GM06990 (cell line): ENCODE data around the gene NMNAT1.
"Not testable (repeated sequence)": the region's sequence is repeated elsewhere in the genome, so short reads cannot be mapped to it uniquely, and the experiment has no call there.

Source experiments
- DNase-seq: peaks from one replicate; pipeline ENCODE4 v3.0.0-alpha.2; 2011; ENCODE audit not compliant: insufficient read length; ENCODE audit errors: extremely low read depth
- H3K27me3 ChIP-seq: replicated peaks from 2 replicates; pipeline ENCODE4 v1.6.0; 2011; ENCODE audit warnings: low read length; ENCODE audit not compliant: control insufficient read depth, insufficient read depth
- H3K36me3 ChIP-seq: 2 replicates; pipeline ENCODE4 v1.5.1; 2011; ENCODE audit warnings: low read length; ENCODE audit not compliant: control insufficient read depth, insufficient read depth
- H3K4me3 ChIP-seq: replicated peaks from 2 replicates; pipeline ENCODE4 v1.5.1; 2011; ENCODE audit warnings: low read depth, mild to moderate bottlenecking, control low read depth, low read length
- TF ChIP-seq, protein P1 (sequence below): IDR thresholded peaks from 2 replicates; pipeline ENCODE4 v1.5.1; 2011; ENCODE audit warnings: low read length, control low read depth, mild to moderate bottlenecking, inconsistent platforms; ENCODE audit not compliant: insufficient read depth, poor library complexity, severe bottlenecking

NMNAT1 gene

DNA sequence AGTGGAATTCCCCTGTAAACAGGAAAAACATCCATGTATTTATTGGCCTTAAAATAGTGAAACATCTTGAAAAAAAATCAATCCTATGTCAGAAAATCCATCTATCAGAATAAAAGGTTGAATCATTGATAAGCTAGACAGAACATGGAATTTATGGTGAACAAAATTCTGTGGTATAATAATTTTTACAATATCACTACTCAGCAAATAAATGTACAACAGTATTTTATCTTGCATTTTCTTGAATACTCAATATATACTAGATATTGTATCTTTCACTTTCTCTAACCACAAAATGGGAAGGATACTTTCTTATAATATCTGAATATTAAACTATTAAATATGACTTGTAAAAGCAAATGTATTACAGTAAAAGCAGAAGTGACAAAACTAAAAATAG, 83.8 kb downstream of the NMNAT1 start:
- no peak for DNase-seq
- Histone ChIP-seq H3K27me3 (no peaks in the 10 kb centered on the region), H3K36me3 (no peaks in the 10 kb centered on the region), H3K4me3 (no peak overlapping the region)
- TF ChIP-seq, protein P1, sequence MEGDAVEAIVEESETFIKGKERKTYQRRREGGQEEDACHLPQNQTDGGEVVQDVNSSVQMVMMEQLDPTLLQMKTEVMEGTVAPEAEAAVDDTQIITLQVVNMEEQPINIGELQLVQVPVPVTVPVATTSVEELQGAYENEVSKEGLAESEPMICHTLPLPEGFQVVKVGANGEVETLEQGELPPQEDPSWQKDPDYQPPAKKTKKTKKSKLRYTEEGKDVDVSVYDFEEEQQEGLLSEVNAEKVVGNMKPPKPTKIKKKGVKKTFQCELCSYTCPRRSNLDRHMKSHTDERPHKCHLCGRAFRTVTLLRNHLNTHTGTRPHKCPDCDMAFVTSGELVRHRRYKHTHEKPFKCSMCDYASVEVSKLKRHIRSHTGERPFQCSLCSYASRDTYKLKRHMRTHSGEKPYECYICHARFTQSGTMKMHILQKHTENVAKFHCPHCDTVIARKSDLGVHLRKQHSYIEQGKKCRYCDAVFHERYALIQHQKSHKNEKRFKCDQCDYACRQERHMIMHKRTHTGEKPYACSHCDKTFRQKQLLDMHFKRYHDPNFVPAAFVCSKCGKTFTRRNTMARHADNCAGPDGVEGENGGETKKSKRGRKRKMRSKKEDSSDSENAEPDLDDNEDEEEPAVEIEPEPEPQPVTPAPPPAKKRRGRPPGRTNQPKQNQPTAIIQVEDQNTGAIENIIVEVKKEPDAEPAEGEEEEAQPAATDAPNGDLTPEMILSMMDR: no peak

DNA sequence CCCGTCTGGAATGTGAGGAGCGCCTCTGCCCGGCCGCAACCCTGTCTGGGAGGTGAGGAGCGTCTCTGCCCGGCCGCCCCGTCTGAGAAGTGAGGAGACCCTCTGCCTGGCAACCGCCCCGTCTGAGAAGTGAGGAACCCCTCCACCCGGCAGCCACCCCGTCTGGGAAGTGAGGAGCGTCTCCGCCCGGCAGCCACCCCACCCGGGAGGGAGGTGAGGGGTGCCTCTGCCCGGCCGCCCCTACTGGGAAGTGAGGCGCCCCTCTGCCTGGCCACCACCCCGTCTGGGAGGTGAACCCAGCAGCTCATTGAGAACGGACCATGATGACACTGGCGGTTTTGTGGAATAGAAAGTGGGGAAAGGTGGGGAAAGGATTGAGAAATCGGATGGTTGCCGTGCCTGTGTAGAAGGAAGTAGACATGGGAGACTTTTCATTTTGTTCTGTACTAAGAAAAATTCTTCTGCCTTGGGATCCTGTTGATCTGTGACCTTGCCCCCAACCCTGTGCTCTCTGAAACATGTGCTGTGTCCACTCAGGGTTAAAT, 85.8 kb downstream of the NMNAT1 start:
- DNase-seq, H3K36me3 ChIP-seq, H3K27me3 ChIP-seq, H3K4me3 ChIP-seq: not testable (repeated sequence)

DNA sequence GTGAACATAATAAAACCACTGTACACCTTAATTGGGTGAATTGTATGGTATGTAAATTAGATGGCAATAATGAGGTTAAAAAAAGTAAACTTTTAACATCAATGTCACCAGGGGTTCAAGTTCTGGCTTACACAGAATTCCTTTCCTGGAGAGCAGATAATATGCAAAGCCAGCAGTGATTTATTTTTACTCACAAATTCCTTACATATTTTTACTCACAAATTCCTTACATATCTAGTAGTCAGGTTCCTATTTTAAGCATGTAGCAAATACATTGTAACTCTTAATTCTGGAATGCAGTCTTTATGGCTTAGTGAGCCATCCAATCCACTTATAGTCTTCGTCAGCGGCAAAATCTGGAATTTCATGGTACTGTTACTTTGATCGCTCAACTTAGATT, 88.2 kb downstream of the NMNAT1 start:
- no peak for DNase-seq
- H3K27me3 ChIP-seq: no peaks in the 10 kb centered on the region
- TF ChIP-seq, protein P1: no peak
- H3K36me3 ChIP-seq: no peaks in the 10 kb centered on the region
- H3K4me3 ChIP-seq: no peak overlapping the region

DNA sequence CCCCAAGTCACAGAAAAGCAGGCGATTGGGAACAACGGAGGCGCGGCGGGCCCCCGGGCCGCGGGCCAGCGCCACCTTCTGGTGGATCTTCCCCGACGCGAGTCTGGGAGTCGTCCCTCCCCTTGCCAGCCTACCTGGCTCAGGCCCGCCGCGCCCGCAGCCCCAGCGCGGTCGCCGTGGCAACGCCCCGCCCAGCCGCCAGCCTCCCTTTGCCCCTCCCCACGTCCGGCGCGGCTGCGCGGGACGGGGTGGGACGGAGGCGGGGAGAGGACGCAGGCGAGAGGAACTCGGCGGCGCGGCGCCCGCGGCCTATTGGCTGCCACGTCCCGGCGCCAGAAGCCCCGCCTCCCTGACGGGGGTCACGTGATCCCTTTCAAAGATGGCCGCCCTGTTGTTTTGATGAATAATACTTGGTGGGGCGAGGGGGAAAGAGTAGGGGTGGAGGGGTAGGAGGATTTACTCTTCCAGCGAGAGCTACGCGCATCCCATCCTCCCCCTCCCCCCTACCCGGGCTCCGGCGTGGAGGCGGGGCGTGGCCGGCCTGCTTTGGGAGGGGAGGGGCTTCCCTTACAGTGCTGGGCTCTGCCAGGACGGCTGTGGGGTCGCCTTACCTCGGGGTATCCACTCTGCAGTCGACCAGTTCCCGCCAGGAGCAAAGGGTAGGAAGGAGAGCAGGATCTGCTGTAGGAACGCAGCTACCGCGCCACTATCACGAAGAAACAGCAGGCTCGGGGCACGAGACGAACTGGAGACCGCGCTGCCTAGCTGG, 89.5 kb downstream of the NMNAT1 start, which contains the start of gene UBE4B:
Gene UBE4B, plus strand, starts transcription at position 369 of the 769 bp plus-strand sequence. CDS start 713 bp downstream, outside the sequence.
- H3K36me3 ChIP-seq: peaks cover 1% of the 10 kb centered on the region; the same call in 1 of the 2 replicates
- DNase-seq: peak; percentile 99

DNA sequence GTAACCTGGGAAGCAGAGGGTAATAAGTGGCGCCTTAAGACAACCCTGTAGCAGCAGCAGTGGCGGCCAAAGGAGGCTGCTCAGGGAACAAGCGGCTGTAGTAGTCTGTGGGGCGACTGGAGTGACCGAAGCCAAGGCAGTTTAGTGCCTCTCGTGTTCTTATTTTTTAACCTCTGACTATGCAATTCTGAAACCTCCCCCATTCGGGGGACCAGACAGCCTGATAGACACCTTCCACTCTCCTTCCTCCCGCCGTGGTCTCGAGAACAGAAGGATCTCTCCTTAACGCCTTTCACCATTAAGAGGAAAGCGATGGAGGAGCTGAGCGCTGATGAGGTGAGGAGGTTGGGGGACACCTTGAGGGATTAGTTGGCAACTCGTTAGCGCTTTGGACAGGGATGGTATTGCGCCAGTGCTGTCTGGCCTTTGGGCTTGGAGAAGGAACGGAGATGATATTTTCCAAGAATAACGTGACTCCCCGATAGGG, 90.1 kb downstream of the NMNAT1 start:
- TF ChIP-seq, protein P1: no peak
- H3K4me3 ChIP-seq: peak overlapping the region; percentile 98
- no peak for DNase-seq
- peaks cover 1% of the 10 kb centered on the region; the same call in 1 of the 2 replicates for H3K36me3 ChIP-seq
- no peaks in the 10 kb centered on the region for H3K27me3 ChIP-seq

More for the DNA sequence above, 89.5 kb downstream of the NMNAT1 start, which contains the start of gene UBE4B:
- TF ChIP-seq, protein P1: peak; percentile 89
- Histone ChIP-seq H3K27me3 (no peaks in the 10 kb centered on the region), H3K4me3 (peak within 1 kb of the TSS; percentile 98)
